Gastroesophageal sphincter (tissue), 3 donors: ENCODE results near the gene FZR1.

ENCODE experiments used
- CTCF ChIP-seq, 4 experiments: fragments of 200-600 bp in 2 of 4; fragments of 450-650 bp in 2 of 4; sonication (generic) in 1 of 4; IDR thresholded peaks; one replicate each; pipeline ENCODE4 v1.5.1; 2017 to 2019; ENCODE audit warnings: antibody characterized with exemption in 4 of 4, mild to moderate bottlenecking in 2 of 4, moderate library complexity in 2 of 4
- EP300 ChIP-seq: sonication (generic); formaldehyde crosslinking; IDR thresholded peaks from one replicate; pipeline ENCODE4 v1.6.1; 2017; ENCODE audit warnings: antibody characterized with exemption, mild to moderate bottlenecking
- POLR2A ChIP-seq, 2 donors: fragments of 450-650 bp; IDR thresholded peaks; one replicate each; pipeline ENCODE4 v1.6.1; 2017; ENCODE audit warnings: antibody characterized with exemption in 2 of 2, mild to moderate bottlenecking in 2 of 2, moderate library complexity in 1 of 2

- TF ChIP-seq CTCF (IDR thresholded peaks at IDR 0.05) = no peak
- no peak for TF ChIP-seq POLR2A (IDR thresholded peaks at IDR 0.05)
- TF ChIP-seq EP300 = no peak
Observed at GRCh38 chr19:3534375-3535234, 28.5 kb downstream of the FZR1 start.
